Colonic mucosa (tissue), 4 donors: ENCODE data around the gene RPL41. TPM values are rescaled to one million over a fixed set of nuclear protein-coding genes. Genes with fewer than 3 reads are reported as not detected.
"Not testable (repeated sequence)": the region's sequence is repeated elsewhere in the genome, so short reads cannot be mapped to it uniquely, and the experiment has no call there.

Source experiments
- DNase-seq: peaks from one replicate; pipeline ENCODE4 v3.0.0-alpha.2; 2020
- H3K27ac ChIP-seq: fragments of 200-600 bp; one replicate; pipeline ENCODE4 v1.8.0; 2021
- H3K27me3 ChIP-seq: fragments of 200-600 bp; one replicate; pipeline ENCODE4 v1.8.0; 2021
- H3K36me3 ChIP-seq: fragments of 200-600 bp; one replicate; pipeline ENCODE4 v1.8.0; 2021
- H3K4me1 ChIP-seq: fragments of 200-600 bp; one replicate; pipeline ENCODE4 v1.8.0; 2021; ENCODE audit warnings: mild to moderate bottlenecking
- H3K4me3 ChIP-seq: fragments of 200-600 bp; one replicate; pipeline ENCODE4 v1.8.0; 2021
- H3K9ac ChIP-seq, 2 donors: one replicate each; pipeline ENCODE4 v1.7.0; 2013; ENCODE audit warnings: control low read depth in 2 of 2, low read depth in 2 of 2, low read length in 2 of 2
- H3K9me3 ChIP-seq: fragments of 200-600 bp; one replicate; pipeline ENCODE4 v1.8.0; 2021
- intact Hi-C: fragments of 100-400 bp; cut with DNase I; formaldehyde crosslinking; loops from one replicate; pipeline ENCODE4 v1.14.1; 2022
- total RNA-seq, 2 donors: library from RNA; stranded (reverse); fragmentation: NEBNext Ultra II Directional in 1 of 2; extraction: Animal tissue kit (Norgen Biotek cat#: 25700) in 1 of 2; gene quantifications; one replicate each; pipeline ENCODE4 v1.2.1, GENCODE V29; 2021
- TF ChIP-seq, protein P1 (sequence below): fragments of 200-600 bp; IDR thresholded peaks from one replicate; pipeline ENCODE4 v1.8.0; 2022; ENCODE audit warnings: antibody characterized with exemption, mild to moderate bottlenecking
- donor health status: healthy.
- donor health status: DM: no; HTN: no; CAD: no.
- donor health status: DM: no; HTN: no; CAD: no.

RPL41 gene
- total RNA-seq, 2 donors from 2014 or later: 3,248 to 3,669 TPM

DNA sequence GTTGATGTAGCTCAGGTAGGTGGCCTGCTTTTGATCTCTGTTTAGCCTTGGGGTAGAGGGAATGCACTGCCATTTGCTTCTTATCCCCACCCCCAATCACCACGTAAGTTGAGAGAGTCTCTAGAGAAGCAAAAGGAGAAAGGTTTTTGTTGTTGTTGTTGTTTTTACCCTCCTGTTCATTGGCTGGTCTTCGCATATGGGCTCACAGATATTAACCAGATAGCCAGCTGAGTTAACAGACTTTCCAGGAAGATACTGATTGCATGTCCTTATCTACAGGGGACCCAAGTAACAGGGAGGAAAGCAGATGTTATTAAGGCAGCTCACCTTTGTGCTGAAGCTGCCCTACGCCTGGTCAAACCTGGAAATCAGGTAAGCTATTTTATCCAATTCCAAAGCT is 9.2 kb upstream of the RPL41 start:
- H3K36me3 ChIP-seq: peaks cover 23% of the 10 kb centered on the region
- no peak overlapping the region for H3K4me3 ChIP-seq
- H3K27me3 ChIP-seq: no peaks in the 10 kb centered on the region
- H3K9ac ChIP-seq: no peak overlapping the region
- DNase-seq: no peak
- no peaks in the 10 kb centered on the region for H3K9me3 ChIP-seq
- TF ChIP-seq, protein P1, sequence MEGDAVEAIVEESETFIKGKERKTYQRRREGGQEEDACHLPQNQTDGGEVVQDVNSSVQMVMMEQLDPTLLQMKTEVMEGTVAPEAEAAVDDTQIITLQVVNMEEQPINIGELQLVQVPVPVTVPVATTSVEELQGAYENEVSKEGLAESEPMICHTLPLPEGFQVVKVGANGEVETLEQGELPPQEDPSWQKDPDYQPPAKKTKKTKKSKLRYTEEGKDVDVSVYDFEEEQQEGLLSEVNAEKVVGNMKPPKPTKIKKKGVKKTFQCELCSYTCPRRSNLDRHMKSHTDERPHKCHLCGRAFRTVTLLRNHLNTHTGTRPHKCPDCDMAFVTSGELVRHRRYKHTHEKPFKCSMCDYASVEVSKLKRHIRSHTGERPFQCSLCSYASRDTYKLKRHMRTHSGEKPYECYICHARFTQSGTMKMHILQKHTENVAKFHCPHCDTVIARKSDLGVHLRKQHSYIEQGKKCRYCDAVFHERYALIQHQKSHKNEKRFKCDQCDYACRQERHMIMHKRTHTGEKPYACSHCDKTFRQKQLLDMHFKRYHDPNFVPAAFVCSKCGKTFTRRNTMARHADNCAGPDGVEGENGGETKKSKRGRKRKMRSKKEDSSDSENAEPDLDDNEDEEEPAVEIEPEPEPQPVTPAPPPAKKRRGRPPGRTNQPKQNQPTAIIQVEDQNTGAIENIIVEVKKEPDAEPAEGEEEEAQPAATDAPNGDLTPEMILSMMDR: no peak
- H3K27ac ChIP-seq: no peak overlapping the region
- no peaks in the 10 kb centered on the region for H3K4me1 ChIP-seq
- intact Hi-C loops: no loop called here

DNA sequence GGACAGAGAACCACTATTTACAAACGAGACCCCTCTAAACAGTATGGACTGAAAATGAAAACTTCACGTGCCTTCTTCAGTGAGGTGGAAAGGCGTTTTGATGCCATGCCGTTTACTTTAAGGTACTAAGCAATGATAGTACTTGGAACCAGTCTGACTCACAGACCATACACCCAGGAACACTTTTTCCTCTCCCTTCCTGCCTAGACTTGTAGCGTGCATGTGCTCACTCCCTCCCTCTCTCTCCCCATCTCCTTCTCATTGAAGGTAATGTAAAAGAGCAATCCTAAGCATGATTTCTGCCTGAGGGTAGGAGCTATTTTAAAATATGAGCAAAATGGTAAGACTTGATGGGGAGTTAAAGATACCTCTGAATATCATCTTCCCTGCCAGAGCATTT is 5.9 kb upstream of the RPL41 start:
- Histone ChIP-seq H3K4me3 (no peak overlapping the region), H3K9me3 (no peaks in the 10 kb centered on the region), H3K27me3 (no peaks in the 10 kb centered on the region), H3K9ac (no peak overlapping the region), H3K27ac (no peak overlapping the region), H3K36me3 (peaks cover 23% of the 10 kb centered on the region), H3K4me1 (no peaks in the 10 kb centered on the region)
- TF ChIP-seq, protein P1: no peak
- intact Hi-C loops: loop anchor here (10.0 kb wide), 1 partner anchor 66 kb away; the partner anchor contains the start of gene RPS26
- no peak for DNase-seq

DNA sequence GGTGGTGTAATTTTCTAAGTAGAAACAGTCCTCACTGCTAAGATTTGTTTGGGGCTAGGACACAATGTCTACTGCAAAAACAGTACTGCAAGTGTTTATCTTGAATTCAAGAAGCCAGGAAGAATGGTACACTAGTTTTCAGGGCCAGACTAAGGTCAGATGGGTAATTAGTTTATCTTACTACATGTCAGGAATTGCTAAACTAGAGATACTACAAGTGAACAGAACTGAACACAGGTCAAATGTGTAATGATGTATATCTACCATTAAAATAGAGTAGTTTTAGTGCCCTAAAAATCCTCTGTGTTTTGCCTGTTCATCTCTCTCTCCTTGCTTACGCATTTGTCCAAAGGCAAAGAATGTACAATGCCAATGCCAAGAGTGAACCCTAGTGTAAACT is 2.3 kb upstream of the RPL41 start:
- no peaks in the 10 kb centered on the region for H3K9me3 ChIP-seq
- TF ChIP-seq, protein P1: no peak
- intact Hi-C loops: loop anchor here (10.0 kb wide), 1 partner anchor 69 kb away; the partner anchor contains the start of gene RPS26
- H3K4me3 ChIP-seq: no peak overlapping the region
- no peaks in the 10 kb centered on the region for H3K27me3 ChIP-seq
- H3K4me1 ChIP-seq: peaks cover 5% of the 10 kb centered on the region
- no peak overlapping the region for H3K9ac ChIP-seq
- peaks cover 17% of the 10 kb centered on the region for H3K36me3 ChIP-seq
- DNase-seq: no peak
- H3K27ac ChIP-seq: no peak overlapping the region

DNA sequence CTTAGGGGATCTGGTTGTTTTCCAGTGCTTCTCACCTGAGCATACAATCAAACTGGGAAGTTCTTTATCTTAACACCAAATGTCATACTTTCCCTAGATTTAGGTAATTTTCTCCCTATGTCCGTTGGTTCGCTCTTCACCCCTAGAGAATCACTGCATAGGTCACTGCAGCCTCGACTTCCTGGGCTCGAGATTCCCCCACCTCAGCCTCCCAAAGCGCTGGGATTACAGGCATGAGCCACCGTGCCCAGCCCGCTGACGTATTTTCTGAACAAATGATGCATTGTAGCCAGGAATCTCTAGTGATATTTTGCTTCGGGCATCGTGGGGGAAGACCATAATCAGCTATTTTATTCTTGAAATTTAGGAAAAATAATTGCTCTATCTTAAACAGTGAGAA is 1.1 kb upstream of the RPL41 start:
- peaks cover 6% of the 10 kb centered on the region for H3K36me3 ChIP-seq
- peak overlapping the region; percentile 95 for H3K27ac ChIP-seq
- H3K4me3 ChIP-seq: peak overlapping the region; percentile 49
- no peaks in the 10 kb centered on the region for H3K9me3 ChIP-seq
- H3K4me1 ChIP-seq: peaks cover 8% of the 10 kb centered on the region
- no peak for DNase-seq
- TF ChIP-seq, protein P1: no peak
- intact Hi-C loops: loop anchor here (10.0 kb wide), 1 partner anchor 71 kb away; the partner anchor contains the start of gene RPS26
- H3K27me3 ChIP-seq: no peaks in the 10 kb centered on the region
- peak overlapping the region; percentile 57 to 64 for H3K9ac ChIP-seq

DNA sequence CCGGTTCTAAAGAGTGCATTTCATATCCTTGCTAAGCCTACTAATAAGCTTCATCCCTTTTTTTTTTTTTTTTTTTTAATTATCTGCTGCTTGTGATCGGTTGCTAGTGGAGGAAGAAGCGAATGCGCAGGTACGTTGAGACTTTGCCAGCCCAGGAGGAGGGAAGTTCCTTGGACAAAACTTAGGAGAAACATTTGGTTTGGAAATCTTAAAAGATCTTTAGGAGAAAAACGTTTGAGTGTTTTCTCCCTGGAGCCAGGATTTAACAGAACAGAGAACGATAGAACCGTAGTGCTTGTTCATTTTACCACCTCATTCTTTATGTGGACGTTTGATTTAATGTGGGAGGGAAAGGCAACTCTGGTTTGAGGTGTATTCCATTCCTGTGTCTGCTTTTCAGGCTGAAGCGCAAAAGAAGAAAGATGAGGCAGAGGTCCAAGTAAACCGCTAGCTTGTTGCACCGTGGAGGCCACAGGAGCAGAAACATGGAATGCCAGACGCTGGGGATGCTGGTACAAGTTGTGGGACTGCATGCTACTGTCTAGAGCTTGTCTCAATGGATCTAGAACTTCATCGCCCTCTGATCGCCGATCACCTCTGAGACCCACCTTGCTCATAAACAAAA is 761 bp downstream of the RPL41 start:
- H3K9ac ChIP-seq: peak overlapping the region; percentile 76 to 100
- not testable (repeated sequence) for H3K4me1 ChIP-seq, H3K27me3 ChIP-seq, DNase-seq, H3K9me3 ChIP-seq, H3K36me3 ChIP-seq
- intact Hi-C loops: loop anchor here (2.0 to 10.0 kb wide), 2 partner anchors 38 to 72 kb away; partner anchors contain the start of gene RPS26
- peak overlapping the region; percentile 95 for H3K27ac ChIP-seq
- peak overlapping the region; percentile 49 for H3K4me3 ChIP-seq
